Ramos (cell line): ENCODE data around the gene RPRM.
"Not testable (repeated sequence)": the region's sequence is repeated elsewhere in the genome, so short reads cannot be mapped to it uniquely, and the experiment has no call there.

ENCODE experiments used
- in situ Hi-C: fragments of 300-500 bp; cut with MboI; formaldehyde crosslinking; loops from one replicate; pipeline ENCODE4 v1.14.3; 2022; ENCODE audit warnings: low sequenced_read_pairs; ENCODE audit not compliant: unreplicated experiment

Gene RPRM

GRCh38 chr2:153462338-153462859, 16.2 kb downstream of the RPRM start:
- in situ Hi-C loops, result no loop called here

- in situ Hi-C loops, result no loop called here
These were observed 17.1 kb downstream of the RPRM start for GRCh38 chr2:153461453-153461852.

GRCh38 chr2:153455861-153456260, 22.7 kb downstream of the RPRM start:
- in situ Hi-C loops, result no loop called here

- in situ Hi-C loops, result no loop called here
These were observed 23.2 kb downstream of the RPRM start for GRCh38 chr2:153455403-153455802.

- in situ Hi-C loops, result no loop called here
These were observed 27.0 kb downstream of the RPRM start for GRCh38 chr2:153451611-153452010.

- in situ Hi-C loops, result no loop called here
These were observed 35.5 kb downstream of the RPRM start for GRCh38 chr2:153443106-153443505.

GRCh38 chr2:153442616-153443015, 35.9 kb downstream of the RPRM start:
- in situ Hi-C loops, result not testable (repeated sequence)

- in situ Hi-C loops, result not testable (repeated sequence)
These were observed 38.5 kb downstream of the RPRM start for GRCh38 chr2:153440090-153440489.

GRCh38 chr2:153433403-153433802, 45.2 kb downstream of the RPRM start:
- in situ Hi-C loops, result no loop called here

- in situ Hi-C loops, result no loop called here
These were observed 46.2 kb downstream of the RPRM start for GRCh38 chr2:153432381-153432780.

- in situ Hi-C loops, result no loop called here
These were observed 47.4 kb downstream of the RPRM start for GRCh38 chr2:153431114-153431513.
